NCI-H226 (cell line): ENCODE data around the gene PGM1.

Experiments used
- DNase-seq: peaks from one replicate; pipeline ENCODE4 v3.0.0-alpha.2; 2015

The PGM1 gene

GRCh38 chr1:63601463-63601862 lies 8.3 kb downstream of the PGM1 start:
- DNase-seq, result no peak

- no peak for DNase-seq
Observed at GRCh38 chr1:63601912-63602311, 8.7 kb downstream of the PGM1 start.

- DNase-seq, result no peak
Observed at GRCh38 chr1:63602629-63603028, 9.4 kb downstream of the PGM1 start.

GRCh38 chr1:63603810-63604209 lies 10.6 kb downstream of the PGM1 start:
- no peak for DNase-seq

GRCh38 chr1:63607322-63607721 lies 14.1 kb downstream of the PGM1 start:
- no peak for DNase-seq

- no peak for DNase-seq
Observed at GRCh38 chr1:63611231-63611630, 18.0 kb downstream of the PGM1 start.

GRCh38 chr1:63612564-63612963 lies 19.4 kb downstream of the PGM1 start:
- DNase-seq, result no peak

GRCh38 chr1:63612971-63613370 lies 19.8 kb downstream of the PGM1 start:
- DNase-seq, result no peak

GRCh38 chr1:63615768-63616420 lies 22.7 kb downstream of the PGM1 start:
- DNase-seq, result peak; percentile 51

- DNase-seq, result no peak
Observed at GRCh38 chr1:63617450-63617849, 24.2 kb downstream of the PGM1 start.

- no peak for DNase-seq
Observed at GRCh38 chr1:63618011-63618410, 24.8 kb downstream of the PGM1 start.

- DNase-seq, result no peak
Observed at GRCh38 chr1:63619558-63619957, 26.3 kb downstream of the PGM1 start.

GRCh38 chr1:63620671-63621070 lies 27.5 kb downstream of the PGM1 start:
- no peak for DNase-seq

- DNase-seq, result no peak
Observed at GRCh38 chr1:63621075-63621474, 27.9 kb downstream of the PGM1 start.

- peak; percentile 29 for DNase-seq
Observed at GRCh38 chr1:63621698-63622097, 28.5 kb downstream of the PGM1 start.

GRCh38 chr1:63622849-63623566 lies 29.8 kb downstream of the PGM1 start:
- DNase-seq, result no peak

- DNase-seq, result no peak
Observed at GRCh38 chr1:63623952-63624351, 30.7 kb downstream of the PGM1 start.

GRCh38 chr1:63624911-63625310 lies 31.7 kb downstream of the PGM1 start:
- peak; percentile 68 for DNase-seq

- peak; percentile 21 for DNase-seq
Observed at GRCh38 chr1:63626222-63626621, 33.0 kb downstream of the PGM1 start.

- DNase-seq, result peak; percentile 11
Observed at GRCh38 chr1:63628607-63629006, 35.4 kb downstream of the PGM1 start.

GRCh38 chr1:63630238-63630637 lies 37.0 kb downstream of the PGM1 start:
- no peak for DNase-seq

- no peak for DNase-seq
Observed at GRCh38 chr1:63630666-63631065, 37.5 kb downstream of the PGM1 start.

GRCh38 chr1:63632110-63632509 lies 38.9 kb downstream of the PGM1 start:
- DNase-seq, result no peak

- DNase-seq, result no peak
Observed at GRCh38 chr1:63633281-63633680, 40.1 kb downstream of the PGM1 start.

- peak; percentile 27 for DNase-seq
Observed at GRCh38 chr1:63634471-63634870, 41.3 kb downstream of the PGM1 start.
